GM21723 (cell line): ENCODE results near the gene TBC1D16.

Source experiments
- ATAC-seq: cut with Tn5 transposase; IDR thresholded peaks from one replicate; pipeline ENCODE4 v1.9.1; 2021; ENCODE audit warnings: mild to moderate bottlenecking, moderate library complexity; ENCODE audit not compliant: unreplicated experiment

TBC1D16 gene

DNA sequence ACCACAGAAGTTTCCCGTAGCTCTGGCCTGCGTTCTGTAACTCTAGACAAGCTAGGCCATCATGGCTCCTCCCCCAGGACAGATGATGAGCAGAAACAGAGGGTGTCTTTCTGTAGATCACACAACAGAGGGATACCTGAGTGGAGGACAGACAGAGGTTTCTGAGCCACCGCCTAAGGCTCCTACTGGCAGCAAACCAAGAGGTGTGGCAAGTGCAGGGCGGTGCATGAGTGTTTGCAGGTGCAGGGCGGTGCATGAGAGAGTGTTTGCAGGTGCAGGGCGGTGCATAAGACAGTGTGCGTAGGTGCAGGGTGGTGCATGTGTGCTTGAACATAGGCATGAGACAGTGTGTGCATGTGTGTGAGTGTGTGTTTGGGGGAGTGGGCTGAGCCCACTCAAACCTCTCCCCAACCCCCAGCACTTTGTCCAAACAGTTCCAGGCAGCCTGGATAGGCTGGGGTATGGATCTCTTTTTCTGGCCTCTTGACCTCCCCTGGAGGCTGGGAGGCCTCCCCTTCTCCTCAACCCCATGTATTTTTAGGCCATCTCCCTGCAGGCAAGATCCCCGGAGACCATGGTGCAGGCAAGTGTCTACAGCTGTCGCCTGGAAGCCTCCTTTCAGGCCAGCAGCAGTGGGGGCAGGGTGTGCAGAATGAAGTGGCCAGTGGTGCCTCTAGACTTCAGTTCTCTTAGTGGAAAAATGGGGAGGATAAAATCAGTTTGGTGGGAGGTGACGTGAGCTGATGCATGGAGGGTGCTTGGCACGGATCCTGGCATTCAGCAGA, 143.0 kb downstream of the TBC1D16 start:
- ATAC-seq, result no peak

- ATAC-seq, result no peak
Observed at GRCh38 chr17:79891113-79891730, 144.4 kb downstream of the TBC1D16 start.

- ATAC-seq, result no peak
Observed at GRCh38 chr17:79890706-79891105, 145.0 kb downstream of the TBC1D16 start.

DNA sequence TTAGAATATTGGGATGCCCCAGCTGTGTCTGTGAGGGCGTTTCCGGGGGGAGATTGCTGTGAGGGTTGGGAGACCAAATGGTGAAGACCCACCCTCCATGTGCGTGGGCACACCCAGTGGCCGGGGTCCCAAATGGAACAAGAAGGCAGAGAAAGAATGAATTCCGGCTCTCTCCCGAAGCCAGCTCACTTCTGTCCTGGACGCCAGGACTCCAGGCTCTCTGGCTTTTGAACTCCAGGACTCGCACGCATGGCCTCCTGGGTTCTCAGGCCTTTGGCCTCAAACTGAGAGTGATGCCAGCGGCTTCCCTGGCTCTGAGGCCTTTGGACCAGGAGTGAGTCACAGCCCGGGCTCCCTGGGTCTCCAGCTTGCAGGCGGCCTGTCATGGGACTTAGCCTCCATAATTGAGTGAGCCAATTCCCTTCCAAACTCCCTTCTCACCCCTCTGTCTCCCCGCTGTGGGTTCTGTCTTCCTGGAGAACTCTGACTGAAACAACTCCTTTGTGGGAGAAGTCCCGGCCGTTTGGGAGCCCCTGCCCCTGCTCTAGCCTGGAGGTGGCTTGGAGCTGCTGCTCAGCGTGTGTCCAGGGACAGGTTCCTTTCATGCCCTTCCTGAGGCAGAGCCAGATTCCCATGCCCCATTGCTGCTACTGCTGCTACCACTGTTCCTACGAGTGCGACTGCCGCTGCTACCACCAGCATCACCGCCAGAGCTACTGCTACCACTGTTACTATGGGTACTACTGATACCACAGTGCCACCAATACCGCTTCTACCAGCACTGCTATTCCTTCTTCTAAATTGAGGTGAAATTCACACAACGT, 146.6 kb downstream of the TBC1D16 start:
- no peak for ATAC-seq

DNA sequence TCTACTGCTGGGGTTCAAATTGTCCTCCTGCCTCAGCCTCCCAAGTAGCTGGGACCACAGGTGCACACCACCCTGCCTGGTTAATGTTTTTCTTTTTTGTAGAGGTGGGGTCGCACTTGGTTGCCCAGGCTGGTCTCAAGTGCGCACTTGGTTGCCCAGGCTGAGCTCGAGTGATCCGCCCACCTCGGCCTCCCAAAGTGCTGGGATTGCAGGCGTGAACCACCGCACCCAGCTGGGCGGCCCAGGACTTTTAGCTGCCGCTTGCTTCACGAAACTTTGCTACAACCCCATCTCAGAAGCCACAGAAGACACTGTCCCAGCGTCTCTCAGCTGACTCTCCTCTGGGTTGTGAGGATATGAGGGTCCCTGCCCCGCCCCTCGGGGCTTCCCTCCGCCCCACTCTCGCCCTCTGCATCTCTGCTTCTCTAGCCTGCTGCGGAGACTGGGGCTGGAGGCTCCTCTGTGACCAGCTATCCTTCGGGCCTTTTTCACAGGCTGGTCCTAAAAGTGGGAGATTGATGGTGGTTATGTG, 147.6 kb downstream of the TBC1D16 start:
- no peak for ATAC-seq

- ATAC-seq, result no peak
Observed at GRCh38 chr17:79887451-79887991, 148.2 kb downstream of the TBC1D16 start.

DNA sequence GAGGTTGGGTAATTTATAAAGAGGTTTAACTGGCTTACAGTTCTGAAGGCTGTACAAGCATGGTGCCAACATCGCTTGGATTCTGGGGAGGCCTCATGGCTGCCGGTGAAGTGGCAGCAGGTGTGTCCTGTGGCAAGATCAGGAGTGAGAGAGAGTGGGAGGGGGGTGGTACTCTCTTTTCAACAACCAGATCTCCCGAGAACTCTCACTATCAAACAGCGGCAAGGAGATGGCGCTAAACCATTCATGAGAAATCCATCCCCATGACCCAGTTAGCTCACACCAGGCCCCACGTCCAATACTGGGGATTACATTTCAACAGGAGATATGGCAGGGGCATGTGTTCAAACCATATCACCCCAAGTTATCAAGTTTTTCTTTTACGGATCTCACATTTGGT, 152.5 kb downstream of the TBC1D16 start:
- ATAC-seq, result no peak
